HEK293T (cell line): ENCODE measurements around the gene ADGRG1.

Experiments
- CTCF ChIA-PET: fragments of 350-600 bp; formaldehyde crosslinking; extraction: SDS; loops from one replicate; lab custom pipeline; 2021; ENCODE audit warnings: antibody characterized with exemption, inconsistent platforms; lab: Yijun Ruan, JAX
- POLR2A ChIA-PET: fragments of 350-600 bp; formaldehyde crosslinking; extraction: SDS; loops from one replicate; lab custom pipeline; 2020; ENCODE audit warnings: antibody characterized with exemption, inconsistent platforms; lab: Yijun Ruan, JAX
- DNase-seq: peaks from one replicate; pipeline ENCODE4 v3.0.0; 2012; ENCODE audit warnings: mixed read lengths; ENCODE audit errors: extremely low spot score
- ARNT ChIP-seq: fragments of 450-650 bp; IDR thresholded peaks from 2 replicates; pipeline ENCODE4 v1.6.1; 2017; ENCODE audit warnings: mild to moderate bottlenecking
- BHLHE40 ChIP-seq: fragments of 450-650 bp; IDR thresholded peaks from 2 replicates; pipeline ENCODE4 v1.6.1; 2016; ENCODE audit warnings: mild to moderate bottlenecking, moderate library complexity, borderline replicate concordance
- CTBP1 ChIP-seq: fragments of 450-650 bp; IDR thresholded peaks from 2 replicates; pipeline ENCODE4 v1.6.1; 2016; ENCODE audit warnings: borderline replicate concordance
- ELF4 ChIP-seq: fragments of 450-650 bp; IDR thresholded peaks from 2 replicates; pipeline ENCODE4 v1.6.1; 2017; ENCODE audit warnings: antibody characterized with exemption
- FOXA1 ChIP-seq: fragments of 450-650 bp; IDR thresholded peaks from 2 replicates; pipeline ENCODE4 v1.6.1; 2016; ENCODE audit warnings: mild to moderate bottlenecking
- FOXK2 ChIP-seq: fragments of 450-650 bp; IDR thresholded peaks from 2 replicates; pipeline ENCODE4 v1.6.1; 2016; ENCODE audit warnings: mild to moderate bottlenecking
- FOXM1 ChIP-seq: fragments of 450-650 bp; IDR thresholded peaks from 2 replicates; pipeline ENCODE4 v1.6.1; 2017; ENCODE audit warnings: mild to moderate bottlenecking, borderline replicate concordance
- HDGF ChIP-seq: fragments of 450-650 bp; IDR thresholded peaks from 2 replicates; pipeline ENCODE4 v1.6.1; 2017; ENCODE audit warnings: antibody characterized with exemption, borderline replicate concordance
- L3MBTL2 ChIP-seq: fragments of 450-650 bp; conservative IDR thresholded peaks from 2 replicates; pipeline ENCODE4 v1.6.1; 2016; ENCODE audit warnings: mild to moderate bottlenecking
- LEF1 ChIP-seq: fragments of 450-650 bp; IDR thresholded peaks from 2 replicates; pipeline ENCODE4 v1.6.1; 2017; ENCODE audit warnings: mild to moderate bottlenecking, borderline replicate concordance
- NFRKB ChIP-seq: fragments of 450-650 bp; IDR thresholded peaks from 2 replicates; pipeline ENCODE4 v1.6.1; 2016; ENCODE audit warnings: mild to moderate bottlenecking, moderate library complexity
- SP1 ChIP-seq: fragments of 450-650 bp; IDR thresholded peaks from 2 replicates; pipeline ENCODE4 v1.6.1; 2017
- SUZ12 ChIP-seq: fragments of 450-650 bp; IDR thresholded peaks from 2 replicates; pipeline ENCODE4 v1.6.1; 2016; ENCODE audit warnings: mild to moderate bottlenecking
- TARDBP ChIP-seq: fragments of 450-650 bp; IDR thresholded peaks from 2 replicates; pipeline ENCODE4 v1.6.1; 2016
- ZNF384 ChIP-seq: fragments of 450-650 bp; IDR thresholded peaks from 2 replicates; pipeline ENCODE4 v1.6.1; 2016
- TF ChIP-seq, protein P1 (sequence below): fragments of 450-650 bp; IDR thresholded peaks from 2 replicates; pipeline ENCODE4 v1.6.1; 2016

ADGRG1 gene

DNA sequence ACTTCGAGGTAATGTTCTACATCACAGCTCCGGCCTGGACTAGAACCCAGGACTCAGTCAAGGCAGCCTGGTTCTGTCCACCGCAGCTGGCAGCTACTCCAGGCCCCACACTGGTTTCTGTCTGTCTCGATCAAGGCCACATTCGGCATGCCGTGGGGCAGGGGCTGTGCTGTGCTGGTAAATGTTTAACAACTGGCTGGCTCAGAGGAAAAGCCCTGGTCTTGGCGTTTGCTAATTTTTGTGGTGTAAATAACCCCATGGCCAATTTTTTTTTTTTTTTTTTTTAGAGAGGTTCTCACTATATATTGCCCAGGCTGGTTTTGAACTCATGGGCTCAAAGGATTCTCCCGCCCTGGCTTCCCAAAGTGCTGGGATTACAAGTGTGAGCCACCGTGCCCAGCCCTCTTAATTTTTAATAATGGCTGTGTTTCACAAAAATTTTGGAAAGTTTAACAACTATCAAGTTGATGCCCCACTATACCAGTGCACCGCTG is 65.8 kb downstream of the ADGRG1 start:
- TF ChIP-seq SP1 (no peak), FOXK2 (no peak), ELF4 (no peak), TARDBP (no peak), BHLHE40 (no peak), L3MBTL2 (no peak), FOXA1 (no peak), HDGF (no peak), NFRKB (no peak), CTBP1 (no peak), LEF1 (no peak), FOXM1 (no peak), ZNF384 (no peak), SUZ12 (no peak), ARNT (no peak)
- TF ChIP-seq, protein P1, sequence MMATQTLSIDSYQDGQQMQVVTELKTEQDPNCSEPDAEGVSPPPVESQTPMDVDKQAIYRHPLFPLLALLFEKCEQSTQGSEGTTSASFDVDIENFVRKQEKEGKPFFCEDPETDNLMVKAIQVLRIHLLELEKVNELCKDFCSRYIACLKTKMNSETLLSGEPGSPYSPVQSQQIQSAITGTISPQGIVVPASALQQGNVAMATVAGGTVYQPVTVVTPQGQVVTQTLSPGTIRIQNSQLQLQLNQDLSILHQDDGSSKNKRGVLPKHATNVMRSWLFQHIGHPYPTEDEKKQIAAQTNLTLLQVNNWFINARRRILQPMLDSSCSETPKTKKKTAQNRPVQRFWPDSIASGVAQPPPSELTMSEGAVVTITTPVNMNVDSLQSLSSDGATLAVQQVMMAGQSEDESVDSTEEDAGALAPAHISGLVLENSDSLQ = no peak
- CTCF ChIA-PET = no interaction called here
- POLR2A ChIA-PET = no interaction called here

DNA sequence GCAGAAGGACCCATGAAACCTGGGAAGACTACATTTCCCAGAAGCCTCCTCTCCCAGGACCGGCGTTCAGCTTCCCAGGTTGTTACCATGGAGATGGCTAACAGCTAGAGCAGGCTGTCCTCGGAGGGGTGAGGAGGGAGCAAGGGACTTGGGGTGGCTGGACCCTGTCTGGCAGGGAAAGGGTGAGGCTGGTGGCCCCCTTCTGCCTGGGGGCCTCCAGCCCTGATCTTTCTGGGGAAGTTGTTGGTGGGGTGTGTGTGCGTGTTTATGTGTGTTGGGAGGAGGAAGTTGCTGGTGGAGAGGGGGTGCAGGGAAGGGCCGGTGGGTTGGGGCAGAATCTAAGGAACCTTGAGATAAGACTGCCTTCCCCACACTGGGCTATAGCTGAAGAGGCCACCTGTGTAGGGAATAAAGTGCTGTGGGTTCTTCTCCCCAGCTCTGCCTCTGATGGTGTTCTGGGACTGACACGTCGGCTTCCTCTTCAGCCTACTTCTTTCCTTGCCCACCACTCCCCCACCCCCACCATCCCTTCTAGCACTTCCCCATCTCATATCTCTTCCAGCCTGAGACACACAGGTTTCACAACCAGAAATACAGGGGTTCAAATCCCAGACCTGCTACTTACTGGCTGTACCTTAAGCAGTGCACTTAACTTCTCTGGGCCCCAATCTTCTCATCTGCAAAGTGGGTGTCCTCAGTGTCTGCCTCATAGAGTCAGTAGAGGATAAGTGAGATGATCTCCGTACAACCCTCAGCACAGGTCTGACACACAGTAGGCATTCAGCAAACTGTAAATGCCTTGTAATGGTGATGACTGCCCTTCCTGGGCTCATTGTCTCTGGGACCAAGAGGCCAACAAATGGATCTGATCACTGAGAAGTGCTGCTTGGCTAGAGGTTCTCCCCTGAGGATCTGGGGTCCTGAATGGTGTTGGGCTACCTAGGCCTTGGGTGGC is 66.6 kb downstream of the ADGRG1 start, which contains the start of gene DRC7:
DRC7 (plus strand) TSS at position 82 of the 955 bp plus-strand sequence. CDS start 3,144 bp downstream, outside the sequence.
- POLR2A ChIA-PET = no interaction called here
- CTCF ChIA-PET = no interaction called here
- TF ChIP-seq TARDBP = no peak
- no peak for TF ChIP-seq CTBP1
- TF ChIP-seq SUZ12 = no peak
- no peak for TF ChIP-seq ARNT
- TF ChIP-seq, protein P1 = no peak
- TF ChIP-seq FOXM1 = no peak
- no peak for TF ChIP-seq SP1
- no peak for TF ChIP-seq FOXK2
- DNase-seq = peak; percentile 70

More for the DNA sequence above, 65.8 kb downstream of the ADGRG1 start:
- no peak for DNase-seq

DNA sequence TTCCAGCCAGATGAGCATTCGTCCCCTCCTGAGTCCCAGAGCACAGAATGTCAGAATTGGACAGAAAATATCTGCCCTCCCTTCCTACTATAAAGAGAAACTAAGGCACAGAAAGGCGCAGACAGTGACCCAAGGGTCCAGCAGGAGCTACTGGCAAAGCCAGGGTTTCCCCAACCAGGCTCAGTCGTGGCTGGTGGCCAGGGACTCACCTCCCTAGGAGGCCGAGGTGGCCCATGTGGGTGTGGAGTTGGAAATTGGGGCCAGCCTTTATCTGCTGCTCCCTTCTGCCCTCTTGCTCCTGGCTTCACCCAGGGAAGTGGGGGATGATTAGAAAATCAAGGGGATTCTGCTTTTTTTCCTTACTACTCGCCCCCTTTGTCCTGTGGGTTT is 67.2 kb downstream of the ADGRG1 start:
- CTCF ChIA-PET = no interaction called here
- TF ChIP-seq L3MBTL2 (no peak), ELF4 (no peak), FOXA1 (no peak), FOXM1 (no peak), ARNT (no peak), SP1 (no peak), FOXK2 (no peak), CTBP1 (no peak), ZNF384 (no peak), LEF1 (no peak), BHLHE40 (no peak), SUZ12 (no peak), HDGF (no peak), TARDBP (no peak), NFRKB (no peak)
- TF ChIP-seq, protein P1 = no peak
- POLR2A ChIA-PET = no interaction called here
- DNase-seq = no peak

DNA sequence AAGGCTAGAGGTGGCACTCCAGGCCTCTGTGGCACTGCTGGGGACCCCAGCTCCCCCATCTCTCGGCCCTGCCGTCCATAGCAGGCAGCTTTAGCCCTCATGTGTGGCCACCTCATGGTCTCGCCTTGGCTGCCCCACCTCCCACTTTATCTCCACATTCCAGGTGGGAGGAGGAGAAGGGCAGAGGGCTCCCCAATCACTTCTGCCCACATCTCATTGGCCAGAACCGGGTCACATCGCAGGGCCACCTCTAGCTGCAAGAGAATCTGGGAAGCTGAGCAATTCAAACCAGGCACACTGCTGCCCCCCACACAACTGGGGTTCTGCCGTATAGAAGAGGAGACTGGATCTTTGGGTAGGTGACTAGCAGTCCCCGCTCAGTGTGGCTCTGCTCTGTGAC is 67.8 kb downstream of the ADGRG1 start:
- no peak for TF ChIP-seq SUZ12
- TF ChIP-seq HDGF = no peak
- no peak for TF ChIP-seq L3MBTL2
- TF ChIP-seq, protein P1 = no peak
- no peak for TF ChIP-seq NFRKB
- TF ChIP-seq CTBP1 = no peak
- no peak for TF ChIP-seq FOXM1
- no peak for TF ChIP-seq FOXA1
- no peak for TF ChIP-seq ZNF384
- TF ChIP-seq ARNT = no peak
- no peak for TF ChIP-seq LEF1
- TF ChIP-seq FOXK2 = no peak
- POLR2A ChIA-PET = no interaction called here
- CTCF ChIA-PET = no interaction called here
- no peak for DNase-seq

DNA sequence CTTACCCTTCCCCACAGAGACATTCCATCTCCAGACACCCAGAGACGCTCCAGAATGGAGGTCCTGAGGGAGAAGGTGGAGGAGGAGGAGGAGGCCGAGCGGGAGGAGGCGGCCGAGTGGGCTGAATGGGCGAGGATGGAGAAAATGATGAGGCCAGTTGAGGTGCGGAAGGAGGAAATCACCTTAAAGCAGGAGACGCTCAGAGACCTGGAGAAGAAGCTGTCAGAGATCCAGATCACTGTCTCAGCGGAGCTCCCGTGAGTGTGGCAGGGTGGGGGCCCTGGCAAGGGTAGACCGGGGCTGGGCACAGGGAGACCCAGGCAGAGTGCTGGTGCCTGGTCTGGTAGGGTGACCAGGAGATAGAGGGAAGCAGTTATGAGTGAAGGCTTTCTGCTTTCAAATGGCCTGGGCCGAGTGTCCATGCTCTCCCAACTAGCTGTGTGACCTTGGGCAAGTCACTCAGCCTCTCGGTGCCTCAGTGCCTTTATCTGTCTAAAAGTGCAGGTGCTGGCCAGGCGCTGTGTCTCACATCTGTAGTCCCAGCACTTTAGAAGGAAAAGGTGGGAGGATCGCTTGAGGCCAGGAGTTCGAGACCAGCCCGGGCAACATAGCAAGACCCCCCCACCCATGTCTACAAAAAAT is 69.6 kb downstream of the ADGRG1 start:
- TF ChIP-seq L3MBTL2 = no peak
- no peak for TF ChIP-seq FOXK2
- TF ChIP-seq HDGF = no peak
- no peak for TF ChIP-seq FOXA1
- no peak for TF ChIP-seq BHLHE40
- TF ChIP-seq TARDBP = no peak
- TF ChIP-seq ZNF384 = no peak
- no peak for TF ChIP-seq CTBP1
- DNase-seq = no peak
- CTCF ChIA-PET = no interaction called here
- POLR2A ChIA-PET = no interaction called here
